ENCODE measurements around the gene CD4.
A peak's percentile ranks its signal among the peaks of the same experiment; 100 is the strongest.

CD4 gene

GRCh38 chr12:6837370-6838060, 48.2 kb downstream of the CD4 start:
- no peak for DNase-seq (ENCODE audit: low read depth)

GRCh38 chr12:6838854-6839253, 49.5 kb downstream of the CD4 start:
- no peak for DNase-seq (ENCODE audit: low read depth)

More at GRCh38 chr12:6837370-6838060, 48.2 kb downstream of the CD4 start:
- no peak overlapping the region for H3K4me3 ChIP-seq (ENCODE audit: low read depth, low read length)

GRCh38 chr12:6839482-6840201, 50.3 kb downstream of the CD4 start:
- H3K4me3 ChIP-seq (ENCODE audit: low read depth, low read length), result no peak overlapping the region
- DNase-seq (ENCODE audit: low read depth), result no peak

More at GRCh38 chr12:6838854-6839253, 49.5 kb downstream of the CD4 start:
- H3K4me3 ChIP-seq (ENCODE audit: low read depth, low read length), result no peak overlapping the region

- no peak for DNase-seq (ENCODE audit: low read depth)
- H3K4me3 ChIP-seq (ENCODE audit: low read depth, low read length), result no peak overlapping the region
These were observed 51.0 kb downstream of the CD4 start for GRCh38 chr12:6840330-6840729.

- DNase-seq (ENCODE audit: low read depth), result no peak
- no peak within 1 kb of the TSS for H3K4me3 ChIP-seq (ENCODE audit: low read depth, low read length)
These were observed 51.6 kb downstream of the CD4 start, which contains the start of gene GNB3 for GRCh38 chr12:6840761-6841515. TSS of gene GNB3 (plus strand) at chr12:6840925. CDS start at chr12:6841288, 363 bp downstream.

GRCh38 chr12:6842075-6842474, 52.7 kb downstream of the CD4 start:
- DNase-seq (ENCODE audit: low read depth), result no peak
- H3K4me3 ChIP-seq (ENCODE audit: low read depth, low read length), result no peak overlapping the region

- no peak for DNase-seq (ENCODE audit: low read depth)
- no peak overlapping the region for H3K4me3 ChIP-seq (ENCODE audit: low read depth, low read length)
These were observed 54.0 kb downstream of the CD4 start for GRCh38 chr12:6843118-6843902.

- no peak for DNase-seq (ENCODE audit: low read depth)
- no peak overlapping the region for H3K4me3 ChIP-seq (ENCODE audit: low read depth, low read length)
These were observed 56.1 kb downstream of the CD4 start for GRCh38 chr12:6845395-6845794.

- H3K4me3 ChIP-seq (ENCODE audit: low read depth, low read length), result no peak overlapping the region
- DNase-seq (ENCODE audit: low read depth), result no peak
These were observed 57.1 kb downstream of the CD4 start for GRCh38 chr12:6846316-6846869.

- H3K4me3 ChIP-seq (ENCODE audit: low read depth, low read length), result no peak overlapping the region
- DNase-seq (ENCODE audit: low read depth), result no peak
These were observed 58.3 kb downstream of the CD4 start for GRCh38 chr12:6847676-6848075.

GRCh38 chr12:6849427-6849826, 60.1 kb downstream of the CD4 start:
- no peak overlapping the region for H3K4me3 ChIP-seq (ENCODE audit: low read depth, low read length)
- no peak for DNase-seq (ENCODE audit: low read depth)

GRCh38 chr12:6849976-6850560, 60.7 kb downstream of the CD4 start:
- DNase-seq (ENCODE audit: low read depth), result no peak
- peak overlapping the region; percentile 61 for H3K4me3 ChIP-seq (ENCODE audit: low read depth, low read length)

GRCh38 chr12:6850796-6851152, 61.4 kb downstream of the CD4 start:
- DNase-seq (ENCODE audit: low read depth), result no peak
- peak overlapping the region; percentile 61 for H3K4me3 ChIP-seq (ENCODE audit: low read depth, low read length)

GRCh38 chr12:6851153-6851920, 62.0 kb downstream of the CD4 start, which contains the start of gene CDCA3:
TSS of gene CDCA3 (minus strand) at chr12:6851286. CDS start at chr12:6850952, 334 bp downstream.
- peak within 1 kb of the TSS; percentile 61 for H3K4me3 ChIP-seq (ENCODE audit: low read depth, low read length)
- peak; percentile 96 for DNase-seq (ENCODE audit: low read depth)

- DNase-seq (ENCODE audit: low read depth), result peak; percentile 99
- H3K4me3 ChIP-seq (ENCODE audit: low read depth, low read length), result peak within 1 kb of the TSS; percentile 61
These were observed 62.8 kb downstream of the CD4 start, which contains the start of gene USP5 for GRCh38 chr12:6851921-6852650. TSS of gene USP5 (plus strand) at chr12:6852150. CDS start at chr12:6852180, 30 bp downstream.

GRCh38 chr12:6852651-6853354, 63.5 kb downstream of the CD4 start:
- H3K4me3 ChIP-seq (ENCODE audit: low read depth, low read length), result peak overlapping the region; percentile 61
- DNase-seq (ENCODE audit: low read depth), result peak; percentile 51

GRCh38 chr12:6853626-6854025, 64.3 kb downstream of the CD4 start:
- no peak for DNase-seq (ENCODE audit: low read depth)
- H3K4me3 ChIP-seq (ENCODE audit: low read depth, low read length), result no peak overlapping the region
